OCI-LY7 (cell line): ENCODE data around the gene PAQR5. TPM values are rescaled to one million over a fixed set of nuclear protein-coding genes. Genes with fewer than 3 reads are reported as not detected.
A peak's percentile ranks its signal among the peaks of the same experiment; 100 is the strongest.
"Not testable (repeated sequence)": the region's sequence is repeated elsewhere in the genome, so short reads cannot be mapped to it uniquely, and the experiment has no call there.

Experiments
- BruUV-seq: library from RNA; stranded (reverse); fragments of 400-500 nt; replicated peaks from 2 replicates; lab custom pipeline; 2021; lab: Mats Ljungman, UMichigan
- CTCF ChIA-PET: fragments of 300-600 bp; sonication (Branson Sonifier 250); formaldehyde crosslinking; loops from one replicate; lab custom pipeline; 2022; ENCODE audit warnings: antibody characterized with exemption; ENCODE audit not compliant: unreplicated experiment; lab: Charles Lee
- POLR2A ChIA-PET: fragments of 300-600 bp; sonication (Branson Sonifier 250); formaldehyde crosslinking; loops from one replicate; lab custom pipeline; 2022; ENCODE audit warnings: antibody characterized with exemption; lab: Charles Lee
- DNase-seq: peaks from one replicate; pipeline ENCODE4 v3.0.0-alpha.2; 2015; ENCODE audit warnings: low spot score
- H2AFZ ChIP-seq: fragments of 200-600 bp; sonication (generic), shearing (Covaris generic); 2 replicates; pipeline ENCODE4 v1.6.1; 2014; ENCODE audit warnings: mild to moderate bottlenecking, antibody characterized with exemption, low read length, moderate library complexity
- H3K27ac ChIP-seq: fragments of 200-600 bp; sonication (generic); 2 replicates; pipeline ENCODE4 v1.5.1; 2014; ENCODE audit warnings: mixed run types, low read depth, mild to moderate bottlenecking, moderate library complexity, low read length, inconsistent platforms; ENCODE audit not compliant: poor library complexity, severe bottlenecking
- H3K36me3 ChIP-seq: fragments of 200-600 bp; sonication (generic); 2 replicates; pipeline ENCODE4 v1.6.1; 2014; ENCODE audit warnings: mild to moderate bottlenecking, antibody characterized with exemption, low read length, moderate library complexity, mixed read lengths; ENCODE audit not compliant: insufficient read depth
- H3K4me1 ChIP-seq: fragments of 200-600 bp; sonication (generic); 2 replicates; pipeline ENCODE4 v1.5.1; 2014; ENCODE audit warnings: mild to moderate bottlenecking, low read length; ENCODE audit not compliant: insufficient read depth, poor library complexity, severe bottlenecking
- H3K4me2 ChIP-seq: fragments of 200-600 bp; sonication (generic); 2 replicates; pipeline ENCODE4 v1.6.1; 2014; ENCODE audit warnings: mild to moderate bottlenecking, low read length
- H3K4me3 ChIP-seq: fragments of 200-600 bp; sonication (generic); 2 replicates; pipeline ENCODE4 v1.5.1; 2014; ENCODE audit warnings: mild to moderate bottlenecking, low read depth, low read length; ENCODE audit not compliant: poor library complexity, severe bottlenecking
- H3K79me2 ChIP-seq: fragments of 200-600 bp; sonication (generic); 2 replicates; pipeline ENCODE4 v1.6.1; 2016; ENCODE audit warnings: low read depth, mild to moderate bottlenecking, low read length, moderate library complexity, mixed read lengths; ENCODE audit not compliant: insufficient read depth
- H3K9me2 ChIP-seq: fragments of 200-600 bp; sonication (generic); 2 replicates; pipeline ENCODE4 v1.6.1; 2016; ENCODE audit warnings: mild to moderate bottlenecking, low read length, mixed read lengths; ENCODE audit not compliant: insufficient read depth
- H3K9me3 ChIP-seq: fragments of 200-600 bp; sonication (generic); 2 replicates; pipeline ENCODE4 v1.6.1; 2014; ENCODE audit warnings: mild to moderate bottlenecking, mixed run types, low read length, mixed read lengths
- H4K20me1 ChIP-seq: fragments of 200-600 bp; sonication (generic); 2 replicates; pipeline ENCODE4 v1.6.1; 2014; ENCODE audit warnings: mild to moderate bottlenecking, antibody characterized with exemption, low read length, moderate library complexity, mixed read lengths; ENCODE audit not compliant: insufficient read depth
- CTCF ChIP-seq: fragments of 200-600 bp; sonication (generic); conservative IDR thresholded peaks from 2 replicates; pipeline ENCODE4 v1.5.1; 2014; ENCODE audit warnings: mild to moderate bottlenecking, antibody characterized with exemption, low read length, moderate library complexity, mixed read lengths
- EZH2phosphoT487 ChIP-seq: fragments of 200-600 bp; sonication (generic); IDR thresholded peaks from 2 replicates; pipeline ENCODE4 v1.6.1; 2018; ENCODE audit warnings: low read depth, borderline replicate concordance, mild to moderate bottlenecking, mixed run types, antibody characterized with exemption, low read length, moderate library complexity, mixed read lengths
- intact Hi-C: fragments of 100-400 bp; cut with micrococcal nuclease; formaldehyde crosslinking; loops from one replicate; pipeline ENCODE4 v1.10.0; 2022; ENCODE audit not compliant: unreplicated experiment
- total RNA-seq, 2 experiments: library from RNA; depleted of rRNA in 1 of 2; stranded (reverse); fragments of >200 nt in 1 of 2; shearing (Covaris generic) in 1 of 2; gene quantifications; 2 replicates each; pipeline ENCODE4 v1.2.3, GENCODE V29; 2014 to 2022

Gene PAQR5
- total RNA-seq, 2 experiments from 2014 or later, result not detected

- Histone ChIP-seq H3K27ac (no peak overlapping the region), H3K79me2 (no peaks in the 10 kb centered on the region), H3K4me3 (no peak overlapping the region), H3K4me1 (no peaks in the 10 kb centered on the region), H3K9me2 (no peaks in the 10 kb centered on the region), H3K4me2 (no peak overlapping the region), H3K9me3 (no peaks in the 10 kb centered on the region), H4K20me1 (no peaks in the 10 kb centered on the region), H2AFZ (no peak overlapping the region), H3K36me3 (no peaks in the 10 kb centered on the region)
- ChIA-PET POLR2A (interaction anchor here (0.6 kb wide), 1 partner anchor 123 kb away, joined by 3 read pairs; no protein-coding TSS in a partner anchor), CTCF (no interaction called here)
- no peak for DNase-seq
- intact Hi-C loops, result no loop called here
- no TSS peak for BruUV-seq
- TF ChIP-seq CTCF (0 out of 2 replicates have a peak, but pooled peaks have one; percentile 19), EZH2phosphoT487 (no peak)
Measured at GRCh38 chr15:69380100-69380725, 81.5 kb downstream of the PAQR5 start.

GRCh38 chr15:69380726-69381105, 82.0 kb downstream of the PAQR5 start:
- no peak overlapping the region for H3K27ac ChIP-seq
- ChIA-PET POLR2A (interaction anchor here (0.6 kb wide), 1 partner anchor 122 kb away, joined by 3 read pairs; no protein-coding TSS in a partner anchor), CTCF (no interaction called here)
- no peak overlapping the region for H2AFZ ChIP-seq
- no TSS peak for BruUV-seq
- no peak overlapping the region for H3K4me2 ChIP-seq
- H3K4me1 ChIP-seq, result no peaks in the 10 kb centered on the region
- intact Hi-C loops, result no loop called here
- no peaks in the 10 kb centered on the region for H3K36me3 ChIP-seq
- H3K9me3 ChIP-seq, result no peaks in the 10 kb centered on the region
- no peak for TF ChIP-seq CTCF
- no peak for TF ChIP-seq EZH2phosphoT487
- no peak overlapping the region for H3K4me3 ChIP-seq
- no peaks in the 10 kb centered on the region for H3K79me2 ChIP-seq
- H4K20me1 ChIP-seq, result no peaks in the 10 kb centered on the region
- no peaks in the 10 kb centered on the region for H3K9me2 ChIP-seq
- DNase-seq, result no peak

GRCh38 chr15:69382176-69382575, 83.5 kb downstream of the PAQR5 start:
- H3K79me2 ChIP-seq, BruUV-seq, H3K4me2 ChIP-seq, POLR2A ChIA-PET, H3K9me2 ChIP-seq, H2AFZ ChIP-seq, H3K4me3 ChIP-seq, CTCF ChIA-PET, H3K27ac ChIP-seq, H3K36me3 ChIP-seq, H3K4me1 ChIP-seq, intact Hi-C loops, H4K20me1 ChIP-seq, H3K9me3 ChIP-seq, DNase-seq: not testable (repeated sequence)

- H3K4me1 ChIP-seq, CTCF ChIA-PET, H3K9me3 ChIP-seq, H3K79me2 ChIP-seq, H3K27ac ChIP-seq, DNase-seq, H2AFZ ChIP-seq, H3K4me2 ChIP-seq, POLR2A ChIA-PET, BruUV-seq, H3K4me3 ChIP-seq, H3K36me3 ChIP-seq, H3K9me2 ChIP-seq, H4K20me1 ChIP-seq, intact Hi-C loops: not testable (repeated sequence)
Measured at GRCh38 chr15:69384066-69384465, 85.4 kb downstream of the PAQR5 start.
